ENCODE measurements around the gene NLGN1.

GRCh38 chr3:173773800-173774199 is 376.3 kb downstream of the NLGN1 start:
- TF ChIP-seq, protein P1, sequence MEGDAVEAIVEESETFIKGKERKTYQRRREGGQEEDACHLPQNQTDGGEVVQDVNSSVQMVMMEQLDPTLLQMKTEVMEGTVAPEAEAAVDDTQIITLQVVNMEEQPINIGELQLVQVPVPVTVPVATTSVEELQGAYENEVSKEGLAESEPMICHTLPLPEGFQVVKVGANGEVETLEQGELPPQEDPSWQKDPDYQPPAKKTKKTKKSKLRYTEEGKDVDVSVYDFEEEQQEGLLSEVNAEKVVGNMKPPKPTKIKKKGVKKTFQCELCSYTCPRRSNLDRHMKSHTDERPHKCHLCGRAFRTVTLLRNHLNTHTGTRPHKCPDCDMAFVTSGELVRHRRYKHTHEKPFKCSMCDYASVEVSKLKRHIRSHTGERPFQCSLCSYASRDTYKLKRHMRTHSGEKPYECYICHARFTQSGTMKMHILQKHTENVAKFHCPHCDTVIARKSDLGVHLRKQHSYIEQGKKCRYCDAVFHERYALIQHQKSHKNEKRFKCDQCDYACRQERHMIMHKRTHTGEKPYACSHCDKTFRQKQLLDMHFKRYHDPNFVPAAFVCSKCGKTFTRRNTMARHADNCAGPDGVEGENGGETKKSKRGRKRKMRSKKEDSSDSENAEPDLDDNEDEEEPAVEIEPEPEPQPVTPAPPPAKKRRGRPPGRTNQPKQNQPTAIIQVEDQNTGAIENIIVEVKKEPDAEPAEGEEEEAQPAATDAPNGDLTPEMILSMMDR (IDR thresholded peaks at IDR 0.05; ENCODE audit: low read depth, low read length) = no peak
- no peak for TF ChIP-seq POLR2A (IDR thresholded peaks at IDR 0.05; ENCODE audit: extremely low read depth, insufficient read length)

Data from NB4 (cell line).